Activated naive CD4-positive, alpha-beta T cell treated with Interleukin-2 at 50 U/mL for 16 hours (primary cell): Measurements from ENCODE around the gene MRPS18C.
"Not testable (repeated sequence)": the region's sequence is repeated elsewhere in the genome, so short reads cannot be mapped to it uniquely, and the experiment has no call there.

Experiments used
- DNase-seq: peaks from one replicate; pipeline ENCODE4 v3.0.0-alpha.2; 2020

Gene MRPS18C

GRCh38 chr4:83455281-83456183 lies at the start of gene MRPS18C, which contains the start of gene HELQ:
TSS of gene MRPS18C (plus strand) at chr4:83456058. CDS start at chr4:83456078, 20 bp downstream.
TSS of gene HELQ (minus strand) at chr4:83455823. CDS start at chr4:83455693, 130 bp downstream.
- peak; percentile 95 for DNase-seq

DNA sequence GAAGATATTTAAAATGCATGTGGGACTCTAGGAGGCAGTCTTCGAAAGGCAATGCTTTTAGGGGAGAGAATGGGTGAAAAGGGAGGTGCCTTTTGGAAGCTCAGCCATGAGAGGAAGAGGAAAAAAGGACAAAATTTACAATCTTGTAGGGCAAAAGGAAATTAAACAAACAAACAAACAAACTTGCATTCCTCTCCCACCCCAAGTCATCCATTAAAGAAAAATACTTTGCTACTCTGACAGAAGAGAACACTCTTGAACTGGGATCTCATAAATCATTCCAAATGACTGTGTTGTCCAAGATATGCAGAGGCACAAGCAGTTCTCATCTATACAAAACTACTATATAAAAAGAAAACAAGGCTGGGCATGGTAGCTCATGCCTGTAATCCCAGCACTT lies 47.0 kb upstream of the MRPS18C start:
- no peak for DNase-seq

DNA sequence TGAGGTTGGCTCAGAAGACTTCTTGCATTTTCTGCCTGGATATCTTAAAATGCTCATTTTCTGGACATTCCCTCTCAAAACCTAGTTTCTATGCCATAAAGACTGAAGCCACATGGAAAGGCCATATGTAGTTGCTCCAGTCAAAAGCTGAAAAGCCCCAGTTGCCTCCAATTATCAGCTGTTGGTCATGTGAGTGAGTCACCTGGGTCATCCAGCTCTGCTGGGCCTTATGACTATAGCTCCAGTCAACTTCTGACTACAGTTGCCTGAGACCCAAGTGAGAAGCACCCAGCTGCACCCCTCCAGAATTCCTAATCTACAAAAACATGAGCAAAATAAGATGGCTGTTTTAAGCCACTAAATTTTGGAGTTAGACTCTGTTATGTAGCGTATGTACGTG lies 42.2 kb upstream of the MRPS18C start:
- DNase-seq: no peak

- no peak for DNase-seq
These were observed 38.3 kb upstream of the MRPS18C start for GRCh38 chr4:83417566-83417965.

GRCh38 chr4:83418211-83418610 lies 37.6 kb upstream of the MRPS18C start:
- DNase-seq: no peak

DNA sequence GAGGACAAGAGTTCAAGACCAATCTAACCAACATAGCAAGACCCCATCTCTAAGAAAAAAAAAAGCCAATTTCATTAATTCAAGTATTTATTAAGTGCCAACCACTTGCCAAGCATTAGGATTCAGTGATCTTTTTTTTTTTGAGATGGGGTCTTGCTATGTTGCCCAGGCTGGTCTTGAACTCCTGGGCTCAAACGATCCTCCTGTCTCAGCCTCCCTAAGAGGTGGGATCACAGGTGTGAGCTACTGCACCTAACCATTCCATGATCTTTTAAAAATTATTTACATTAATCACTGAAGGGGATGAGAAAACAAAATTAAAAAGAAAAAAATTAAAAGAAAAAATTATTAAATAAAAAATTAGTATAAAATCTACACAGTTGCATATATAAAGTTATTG lies 24.7 kb upstream of the MRPS18C start:
- DNase-seq: no peak

- no peak for DNase-seq
These were observed 19.2 kb upstream of the MRPS18C start for GRCh38 chr4:83436680-83437079.

DNA sequence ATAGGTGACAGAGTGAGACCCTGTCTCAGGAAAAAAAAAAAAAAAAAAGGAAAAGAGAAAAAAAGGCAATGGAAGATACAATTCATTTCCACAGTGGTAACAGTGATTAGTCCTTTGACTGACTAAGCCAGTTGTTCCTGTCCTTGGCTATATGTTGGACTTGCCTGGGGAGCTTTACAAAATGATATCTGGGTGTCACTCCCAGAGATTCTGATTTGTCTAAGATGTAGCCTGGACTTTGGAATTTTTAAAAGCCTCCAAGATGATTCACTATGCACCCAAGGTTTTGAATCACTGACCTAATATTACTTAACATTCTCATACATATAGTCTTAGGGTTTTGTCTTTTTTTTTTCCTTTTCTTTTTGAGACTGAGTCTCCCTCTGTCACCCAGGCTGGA lies 17.1 kb upstream of the MRPS18C start:
- no peak for DNase-seq

GRCh38 chr4:83440148-83440814 lies 15.6 kb upstream of the MRPS18C start:
- DNase-seq: no peak

- no peak for DNase-seq
These were observed 15.0 kb upstream of the MRPS18C start for GRCh38 chr4:83440899-83441298.

- DNase-seq: no peak
These were observed 6.8 kb upstream of the MRPS18C start for GRCh38 chr4:83449009-83449408.

GRCh38 chr4:83454686-83455085 lies 1.2 kb upstream of the MRPS18C start:
- no peak for DNase-seq

- DNase-seq: no peak
These were observed 285 bp downstream of the MRPS18C start for GRCh38 chr4:83456184-83456501.

DNA sequence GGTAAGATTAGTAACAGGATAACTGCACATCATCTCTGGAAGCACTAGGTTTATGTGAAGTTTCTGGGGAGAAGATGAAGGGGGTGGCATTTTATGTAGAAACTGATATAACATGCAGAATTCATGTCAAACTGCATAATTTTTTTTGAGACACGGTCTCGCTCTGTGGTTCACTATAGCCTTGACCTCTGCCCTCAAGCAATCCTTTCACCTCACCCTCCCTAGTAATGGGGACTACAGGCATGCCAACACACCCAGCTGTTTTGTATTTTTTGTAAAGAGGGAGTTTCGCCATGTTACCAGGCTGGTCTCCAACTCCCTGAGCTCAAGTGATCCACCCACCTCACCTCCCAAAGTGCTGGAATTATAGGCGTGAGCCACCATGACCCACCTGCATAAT lies 17.6 kb downstream of the MRPS18C start:
- DNase-seq: no peak

GRCh38 chr4:83473966-83474365 lies 18.1 kb downstream of the MRPS18C start:
- DNase-seq: no peak

GRCh38 chr4:83484500-83485461 lies 28.9 kb downstream of the MRPS18C start, which contains the start of gene ABRAXAS1:
TSS of gene ABRAXAS1 (minus strand) at chr4:83485100. CDS start at chr4:83485072, 28 bp downstream.
- peak; percentile 94 for DNase-seq

- no peak for DNase-seq
These were observed 30.7 kb downstream of the MRPS18C start for GRCh38 chr4:83486457-83487129.

- DNase-seq: no peak
These were observed 34.0 kb downstream of the MRPS18C start for GRCh38 chr4:83489711-83490326.

DNA sequence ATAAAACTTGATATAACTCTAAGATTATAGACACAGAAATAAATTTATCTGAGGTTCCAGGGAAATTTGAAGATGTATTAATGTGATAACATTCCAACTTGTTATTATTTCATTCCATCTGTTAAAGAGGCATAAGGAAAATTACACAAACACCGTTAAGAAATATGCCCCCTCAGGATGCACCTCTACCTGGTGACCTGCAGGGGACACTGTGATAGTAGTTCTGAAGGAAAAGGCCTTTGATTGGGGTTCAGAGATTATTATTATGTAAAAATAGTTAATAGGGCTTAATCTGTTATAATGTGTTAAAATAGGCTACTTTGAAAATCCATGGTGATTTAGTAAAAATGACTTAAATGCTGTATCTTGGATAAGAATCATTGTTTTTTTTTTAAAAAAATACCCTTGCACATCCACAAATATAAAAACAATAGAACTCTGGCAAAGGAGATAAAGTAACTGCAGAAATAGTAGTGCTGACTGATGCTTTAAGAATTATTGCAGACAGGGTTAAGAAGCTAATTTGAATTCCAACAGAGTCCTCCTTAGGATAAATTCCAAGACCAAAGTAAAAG lies 35.1 kb downstream of the MRPS18C start:
- no peak for DNase-seq

DNA sequence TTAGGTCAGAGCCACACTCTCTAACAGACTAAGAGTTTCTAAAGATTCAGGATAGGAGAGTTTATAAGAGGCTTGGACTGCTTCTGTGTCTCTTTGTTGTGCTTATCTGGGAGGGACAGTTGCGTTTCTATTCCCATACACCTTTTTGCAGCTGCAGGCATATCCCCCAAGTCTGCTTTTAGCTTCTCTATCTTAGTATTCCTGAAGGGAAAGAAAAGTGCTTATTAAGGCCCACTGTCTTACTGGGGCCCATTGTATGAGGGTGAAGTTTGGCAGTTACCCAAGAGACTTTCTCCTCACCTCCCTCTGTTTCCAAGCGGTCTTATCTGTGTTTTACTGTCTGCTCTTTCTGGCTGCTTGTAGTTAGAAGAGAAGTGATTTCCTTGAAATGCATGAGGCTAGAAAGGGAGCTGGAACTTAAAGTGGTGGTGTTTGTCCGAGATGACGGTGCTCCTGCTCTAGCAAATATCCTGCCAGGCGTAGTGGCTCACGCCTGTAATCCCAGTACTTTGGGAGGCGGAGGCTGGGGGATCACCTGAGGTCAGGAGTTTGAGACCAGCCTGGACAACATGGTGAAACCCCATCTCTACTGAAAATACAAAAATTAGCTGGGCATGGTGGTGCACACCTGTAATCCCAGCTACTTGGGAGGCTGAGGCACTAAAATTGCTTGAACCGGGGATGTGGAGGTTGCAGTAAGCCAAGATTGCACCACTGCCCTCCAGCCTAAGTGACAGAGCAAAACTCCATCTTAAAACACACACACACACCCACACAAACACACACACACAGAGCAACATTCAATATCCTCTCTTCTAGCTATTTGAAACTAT lies 40.4 kb downstream of the MRPS18C start:
- not testable (repeated sequence) for DNase-seq

DNA sequence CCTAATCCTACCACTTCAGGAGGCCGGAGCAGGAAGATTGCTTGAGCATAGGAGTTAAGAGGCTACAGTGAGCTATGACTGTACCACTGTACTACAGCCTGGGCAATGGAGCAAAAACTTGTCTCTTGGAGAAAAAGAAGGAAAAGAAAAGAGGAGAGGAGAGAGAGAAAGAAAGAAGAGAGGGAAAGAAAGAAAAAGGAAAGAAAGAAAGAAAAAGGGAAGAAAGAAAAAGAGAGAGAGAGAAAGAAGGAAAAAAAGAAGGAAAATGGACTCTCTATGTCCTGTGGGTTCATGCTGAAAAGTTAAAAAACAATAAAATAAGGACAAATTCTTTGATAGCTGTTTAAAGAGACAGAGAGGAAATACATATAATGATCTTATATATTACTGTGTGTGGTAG lies 42.3 kb downstream of the MRPS18C start:
- DNase-seq: no peak
